Measurements from ENCODE around the gene NUP205. TPM values are rescaled to one million over a fixed set of nuclear protein-coding genes. Genes with fewer than 3 reads are reported as not detected.

The NUP205 gene
- total and polyA plus RNA-seq, 10 donors = 29.8 to 55.5 (median 44.8) TPM

DNA sequence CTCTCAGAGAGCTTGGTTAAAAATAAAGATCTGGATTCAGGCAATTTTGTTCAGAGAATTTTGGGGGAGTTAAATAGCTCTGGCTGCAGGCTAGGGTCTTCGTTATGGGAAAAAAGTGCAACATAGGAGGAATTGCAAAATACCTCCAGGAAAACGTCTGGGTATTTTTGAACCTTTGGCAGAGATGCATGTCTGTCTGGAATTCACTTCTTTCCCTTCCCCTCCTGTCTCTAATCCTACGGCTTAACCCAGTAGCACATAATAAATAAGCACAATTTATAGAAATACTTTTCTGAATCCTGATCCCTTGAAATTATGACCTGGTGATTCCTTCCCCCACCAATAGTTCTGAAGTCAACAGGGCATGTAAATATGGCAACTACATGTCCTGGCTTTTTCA is 19.3 kb upstream of the NUP205 start:
- Histone ChIP-seq H3K4me1 (peaks cover 0 to 5% (median 2%) of the 10 kb centered on the region in 6 donors), H3K4me3 (no peak overlapping the region), H3K36me3 (no peaks in the 10 kb centered on the region), H3K27ac (no peak overlapping the region), H3K27me3 (replicated peaks in 1 of 7) (no peaks in the 10 kb centered on the region), H3K9me3 (no peaks in the 10 kb centered on the region)
- intact Hi-C loops (cut with DNase I; ENCODE audit: low total_unique reads) = no loop called here
- TF ChIP-seq POLR2A (IDR thresholded peaks at IDR 0.05) (no peak), POLR2AphosphoS5 (IDR thresholded peaks at IDR 0.05) (no peak), CTCF (IDR thresholded peaks at IDR 0.05 in 8 of 11, conservative IDR thresholded peaks at IDR 0.05 in 3 of 11) (no peak)
- no peak for DNase-seq
- 44 to 79% (median 54%) methylated on average over 3 of the region's 3 CpGs for WGBS, 5 donors

GRCh38 chr7:135539629-135540028 is 18.1 kb upstream of the NUP205 start:
- intact Hi-C loops (cut with DNase I; ENCODE audit: low total_unique reads) = no loop called here
- Histone ChIP-seq H3K27me3 (replicated peaks in 1 of 7) (no peaks in the 10 kb centered on the region), H3K4me3 (no peak overlapping the region), H3K4me1 (peaks cover 0 to 5% (median 2%) of the 10 kb centered on the region in 6 donors), H3K27ac (no peak overlapping the region), H3K36me3 (no peaks in the 10 kb centered on the region), H3K9me3 (no peaks in the 10 kb centered on the region)
- DNase-seq = no peak
- 87 to 99% (median 92%) methylated on average over 2 of the region's 2 CpGs for WGBS, 5 donors
- no peak for TF ChIP-seq CTCF (IDR thresholded peaks at IDR 0.05 in 8 of 11, conservative IDR thresholded peaks at IDR 0.05 in 3 of 11)
- no peak for TF ChIP-seq POLR2A (IDR thresholded peaks at IDR 0.05)
- no peak for TF ChIP-seq POLR2AphosphoS5 (IDR thresholded peaks at IDR 0.05)

DNA sequence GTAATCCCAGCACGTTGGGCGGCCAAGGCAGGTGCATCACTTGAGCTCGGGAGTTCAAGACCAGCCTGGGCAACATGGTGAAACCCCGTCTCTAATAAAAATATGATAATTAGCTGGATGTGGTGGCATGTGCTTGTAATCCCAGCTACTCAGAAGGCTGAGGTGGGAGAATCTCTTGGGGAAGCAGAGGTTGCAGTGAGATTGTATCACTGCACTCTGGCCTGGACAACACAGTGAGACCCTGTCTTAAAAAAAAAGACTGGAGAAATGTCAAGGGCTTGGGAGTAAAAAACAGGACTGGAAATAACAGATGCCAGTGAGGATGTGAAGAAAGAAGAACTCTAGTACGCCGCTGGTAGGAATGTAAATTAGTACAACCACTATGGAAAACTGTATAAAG is 16.7 kb upstream of the NUP205 start:
- Histone ChIP-seq H3K4me1 (peaks cover 0 to 5% (median 2%) of the 10 kb centered on the region in 6 donors), H3K36me3 (no peaks in the 10 kb centered on the region), H3K27ac (no peak overlapping the region), H3K27me3 (replicated peaks in 1 of 7) (no peaks in the 10 kb centered on the region), H3K4me3 (no peak overlapping the region), H3K9me3 (no peaks in the 10 kb centered on the region)
- intact Hi-C loops (cut with DNase I; ENCODE audit: low total_unique reads) = no loop called here
- DNase-seq = no peak
- TF ChIP-seq CTCF (IDR thresholded peaks at IDR 0.05 in 8 of 11, conservative IDR thresholded peaks at IDR 0.05 in 3 of 11) = no peak
- no peak for TF ChIP-seq POLR2AphosphoS5 (IDR thresholded peaks at IDR 0.05)
- TF ChIP-seq POLR2A (IDR thresholded peaks at IDR 0.05) = no peak
- WGBS, 5 donors = 93 to 98% (median 96%) methylated on average over 6 of the region's 6 CpGs

- Histone ChIP-seq H3K9me3 (no peaks in the 10 kb centered on the region), H3K27me3 (replicated peaks in 1 of 7) (no peaks in the 10 kb centered on the region), H3K36me3 (no peaks in the 10 kb centered on the region), H3K27ac (no peak overlapping the region), H3K4me3 (no peak overlapping the region), H3K4me1 (no peaks in the 10 kb centered on the region)
- intact Hi-C loops (cut with DNase I; ENCODE audit: low total_unique reads) = no loop called here
- WGBS, 5 donors = 79 to 92% (median 87%) methylated on average over 7 of the region's 7 CpGs
- DNase-seq = no peak
- no peak for TF ChIP-seq POLR2A (IDR thresholded peaks at IDR 0.05)
- no peak for TF ChIP-seq CTCF (IDR thresholded peaks at IDR 0.05 in 8 of 11, conservative IDR thresholded peaks at IDR 0.05 in 3 of 11)
- no peak for TF ChIP-seq POLR2AphosphoS5 (IDR thresholded peaks at IDR 0.05)
These were observed 7.5 kb upstream of the NUP205 start for GRCh38 chr7:135550196-135550595.
